OCI-LY3 (cell line): ENCODE data around the gene GLUD1.

Source experiments
- EZH2phosphoT487 ChIP-seq: fragments of 200-600 bp; shearing (Covaris generic); IDR thresholded peaks from 2 replicates; pipeline ENCODE4 v1.6.1; 2018; ENCODE audit warnings: antibody characterized with exemption, mixed run types, low read depth
- TF ChIP-seq, protein P1 (sequence below): fragments of 200-600, 300-600 bp; sonication (generic); IDR thresholded peaks from 2 replicates; pipeline ENCODE4 v1.5.1; 2014; ENCODE audit warnings: antibody characterized with exemption, low read length, low read depth

DNA sequence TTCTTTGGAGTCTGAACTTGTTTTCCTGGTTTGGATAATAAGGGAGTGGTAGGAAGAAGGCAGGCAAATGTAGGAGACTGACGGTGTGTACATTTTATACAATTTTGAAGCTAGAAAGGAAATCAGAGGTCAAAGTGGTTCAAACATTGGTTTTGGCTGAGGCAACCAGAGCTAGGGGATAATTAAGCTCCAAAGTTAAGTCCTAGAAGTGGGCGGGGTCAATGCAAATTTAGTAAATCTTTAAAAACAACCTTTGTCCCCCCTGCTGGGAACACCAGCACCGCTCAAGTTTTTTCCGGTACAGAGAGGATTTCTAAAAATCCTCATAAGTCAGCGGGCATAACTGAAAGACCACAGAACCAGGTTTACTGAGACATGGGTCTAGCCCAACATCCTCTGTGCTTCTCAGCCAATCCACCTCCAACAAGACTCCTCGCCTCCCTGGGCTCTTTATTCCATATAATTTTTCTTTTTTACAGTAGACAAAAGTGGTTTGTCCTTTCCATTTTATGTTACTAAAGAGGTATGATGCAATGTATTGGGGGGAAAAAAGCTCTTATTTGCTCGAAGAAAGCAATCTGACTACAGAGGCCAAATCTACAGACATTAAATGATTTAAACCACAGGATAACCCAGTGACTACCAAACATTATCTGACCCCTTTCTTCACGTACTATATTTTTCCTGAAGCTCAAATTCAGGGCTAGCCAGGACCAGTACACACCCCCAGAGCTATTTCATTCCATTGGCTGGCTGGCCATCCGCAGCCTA lies 1.6 kb downstream of the GLUD1 start:
- TF ChIP-seq, protein P1, sequence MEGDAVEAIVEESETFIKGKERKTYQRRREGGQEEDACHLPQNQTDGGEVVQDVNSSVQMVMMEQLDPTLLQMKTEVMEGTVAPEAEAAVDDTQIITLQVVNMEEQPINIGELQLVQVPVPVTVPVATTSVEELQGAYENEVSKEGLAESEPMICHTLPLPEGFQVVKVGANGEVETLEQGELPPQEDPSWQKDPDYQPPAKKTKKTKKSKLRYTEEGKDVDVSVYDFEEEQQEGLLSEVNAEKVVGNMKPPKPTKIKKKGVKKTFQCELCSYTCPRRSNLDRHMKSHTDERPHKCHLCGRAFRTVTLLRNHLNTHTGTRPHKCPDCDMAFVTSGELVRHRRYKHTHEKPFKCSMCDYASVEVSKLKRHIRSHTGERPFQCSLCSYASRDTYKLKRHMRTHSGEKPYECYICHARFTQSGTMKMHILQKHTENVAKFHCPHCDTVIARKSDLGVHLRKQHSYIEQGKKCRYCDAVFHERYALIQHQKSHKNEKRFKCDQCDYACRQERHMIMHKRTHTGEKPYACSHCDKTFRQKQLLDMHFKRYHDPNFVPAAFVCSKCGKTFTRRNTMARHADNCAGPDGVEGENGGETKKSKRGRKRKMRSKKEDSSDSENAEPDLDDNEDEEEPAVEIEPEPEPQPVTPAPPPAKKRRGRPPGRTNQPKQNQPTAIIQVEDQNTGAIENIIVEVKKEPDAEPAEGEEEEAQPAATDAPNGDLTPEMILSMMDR = no peak
- no peak for TF ChIP-seq EZH2phosphoT487
